ENCODE results near the gene HAUS7.

HAUS7 gene

GRCh38 chrX:153500676-153501280 lies 30.4 kb upstream of the HAUS7 start:
- in situ Hi-C loops (cut with MboI; ENCODE audit: low pct_unique_long_range_greater_than_20kb, low sequenced_read_pairs) = no loop called here
- no peak for DNase-seq

- DNase-seq = no peak
- in situ Hi-C loops (cut with MboI; ENCODE audit: low pct_unique_long_range_greater_than_20kb, low sequenced_read_pairs) = no loop called here
Observed at GRCh38 chrX:153499876-153500275, 29.5 kb upstream of the HAUS7 start.

GRCh38 chrX:153499341-153499740 lies 29.0 kb upstream of the HAUS7 start:
- in situ Hi-C loops (cut with MboI; ENCODE audit: low pct_unique_long_range_greater_than_20kb, low sequenced_read_pairs) = no loop called here
- no peak for DNase-seq

GRCh38 chrX:153498453-153498852 lies 28.1 kb upstream of the HAUS7 start:
- in situ Hi-C loops (cut with MboI; ENCODE audit: low pct_unique_long_range_greater_than_20kb, low sequenced_read_pairs) = no loop called here

GRCh38 chrX:153496590-153496959 lies 26.2 kb upstream of the HAUS7 start:
- DNase-seq = no peak
- in situ Hi-C loops (cut with MboI; ENCODE audit: low pct_unique_long_range_greater_than_20kb, low sequenced_read_pairs) = no loop called here

More at GRCh38 chrX:153498453-153498852, 28.1 kb upstream of the HAUS7 start:
- DNase-seq = no peak

GRCh38 chrX:153495903-153496589 lies 25.7 kb upstream of the HAUS7 start:
- in situ Hi-C loops (cut with MboI; ENCODE audit: low pct_unique_long_range_greater_than_20kb, low sequenced_read_pairs) = no loop called here
- no peak for DNase-seq

- in situ Hi-C loops (cut with MboI; ENCODE audit: low pct_unique_long_range_greater_than_20kb, low sequenced_read_pairs) = no loop called here
- DNase-seq = no peak
Observed at GRCh38 chrX:153495362-153495751, 25.0 kb upstream of the HAUS7 start.

- DNase-seq = no peak
- in situ Hi-C loops (cut with MboI; ENCODE audit: low pct_unique_long_range_greater_than_20kb, low sequenced_read_pairs) = no loop called here
Observed at GRCh38 chrX:153494541-153495361, 24.4 kb upstream of the HAUS7 start, which contains the start of gene BGN. TSS of gene BGN (plus strand) at chrX:153494980. CDS start at chrX:153504632, 9,652 bp downstream.

- in situ Hi-C loops (cut with MboI; ENCODE audit: low pct_unique_long_range_greater_than_20kb, low sequenced_read_pairs) = no loop called here
- no peak for DNase-seq
Observed at GRCh38 chrX:153494061-153494460, 23.7 kb upstream of the HAUS7 start.

GRCh38 chrX:153493085-153493484 lies 22.7 kb upstream of the HAUS7 start:
- DNase-seq = no peak
- in situ Hi-C loops (cut with MboI; ENCODE audit: low pct_unique_long_range_greater_than_20kb, low sequenced_read_pairs) = no loop called here

GRCh38 chrX:153492543-153492942 lies 22.2 kb upstream of the HAUS7 start:
- in situ Hi-C loops (cut with MboI; ENCODE audit: low pct_unique_long_range_greater_than_20kb, low sequenced_read_pairs) = no loop called here
- DNase-seq = no peak

GRCh38 chrX:153491918-153492317 lies 21.5 kb upstream of the HAUS7 start:
- in situ Hi-C loops (cut with MboI; ENCODE audit: low pct_unique_long_range_greater_than_20kb, low sequenced_read_pairs) = no loop called here
- peak; percentile 19 for DNase-seq

GRCh38 chrX:153491351-153491914 lies 21.1 kb upstream of the HAUS7 start:
- no peak for DNase-seq
- in situ Hi-C loops (cut with MboI; ENCODE audit: low pct_unique_long_range_greater_than_20kb, low sequenced_read_pairs) = no loop called here

GRCh38 chrX:153490217-153490930 lies 20.0 kb upstream of the HAUS7 start:
- in situ Hi-C loops (cut with MboI; ENCODE audit: low pct_unique_long_range_greater_than_20kb, low sequenced_read_pairs) = no loop called here
- DNase-seq = no peak

GRCh38 chrX:153488231-153488914 lies 18.0 kb upstream of the HAUS7 start:
- DNase-seq = no peak
- in situ Hi-C loops (cut with MboI; ENCODE audit: low pct_unique_long_range_greater_than_20kb, low sequenced_read_pairs) = no loop called here

- in situ Hi-C loops (cut with MboI; ENCODE audit: low pct_unique_long_range_greater_than_20kb, low sequenced_read_pairs) = no loop called here
- DNase-seq = no peak
Observed at GRCh38 chrX:153487590-153488071, 17.3 kb upstream of the HAUS7 start.

GRCh38 chrX:153486171-153486570 lies 15.8 kb upstream of the HAUS7 start:
- in situ Hi-C loops (cut with MboI; ENCODE audit: low pct_unique_long_range_greater_than_20kb, low sequenced_read_pairs) = no loop called here
- no peak for DNase-seq

GRCh38 chrX:153485396-153486080 lies 15.2 kb upstream of the HAUS7 start:
- in situ Hi-C loops (cut with MboI; ENCODE audit: low pct_unique_long_range_greater_than_20kb, low sequenced_read_pairs) = no loop called here
- DNase-seq = no peak
